ENCODE results near the gene PBRM1.
A peak's percentile ranks its signal among the peaks of the same experiment; 100 is the strongest.
"Not testable (repeated sequence)": the region's sequence is repeated elsewhere in the genome, so short reads cannot be mapped to it uniquely, and the experiment has no call there.

Gene PBRM1

DNA sequence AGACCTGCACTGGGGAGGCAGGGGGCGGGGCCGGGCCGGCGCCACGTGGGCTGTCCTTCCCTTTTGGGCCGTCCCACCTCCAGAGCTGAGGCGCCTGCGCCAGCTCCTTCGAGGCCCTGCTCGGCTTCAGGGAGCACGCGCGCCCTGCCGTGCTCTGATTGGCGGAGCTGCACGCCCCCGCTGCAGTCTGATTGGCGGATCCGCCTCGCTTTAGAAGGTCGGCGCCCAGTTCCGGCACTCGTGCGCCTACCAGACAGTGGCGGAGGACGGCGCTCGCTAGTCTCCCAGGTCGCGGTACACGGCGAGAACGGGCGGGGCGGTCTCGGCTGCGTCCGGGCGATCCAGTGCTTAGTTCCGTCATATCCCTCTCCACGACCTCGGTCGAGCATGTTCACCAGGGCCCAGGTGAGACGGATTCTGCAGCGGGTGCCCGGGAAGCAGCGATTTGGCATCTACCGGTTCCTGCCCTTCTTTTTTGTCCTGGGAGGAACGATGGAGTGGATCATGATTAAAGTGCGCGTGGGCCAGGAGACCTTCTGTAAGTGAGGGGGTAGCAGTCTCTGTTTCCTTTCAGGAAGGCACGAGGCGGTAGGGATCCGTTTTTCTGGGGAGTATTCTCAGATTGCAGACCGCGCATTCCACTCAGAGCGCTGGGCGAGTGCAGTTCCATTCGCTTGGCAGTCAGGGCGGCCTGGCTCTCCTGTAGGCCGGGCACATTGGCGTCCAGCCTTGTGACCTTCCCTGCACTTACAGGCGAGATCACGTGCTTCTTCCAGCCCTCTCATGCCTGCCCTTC lies 149.1 kb downstream of the PBRM1 start, which contains the start of gene UQCC5:
UQCC5 (plus strand) TSS at position 237 of the 796 bp plus-strand sequence; CDS start at position 388, 151 bp downstream.
- peak; percentile 92 for DNase-seq (ENCODE audit: low read depth)

DNA sequence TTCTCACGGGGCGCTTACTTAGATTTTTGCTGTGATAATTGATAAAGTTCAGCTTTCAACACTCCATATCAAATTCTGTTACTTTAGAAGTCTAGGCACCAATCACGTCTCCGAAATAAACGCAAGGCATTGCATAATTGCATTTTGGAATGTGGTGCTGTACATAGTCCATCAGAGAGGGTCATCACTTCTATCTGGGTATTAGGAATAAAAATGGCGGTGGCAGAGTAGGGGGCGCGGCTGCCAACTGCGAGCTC lies 149.7 kb downstream of the PBRM1 start:
- no peak for DNase-seq (ENCODE audit: low read depth)

DNA sequence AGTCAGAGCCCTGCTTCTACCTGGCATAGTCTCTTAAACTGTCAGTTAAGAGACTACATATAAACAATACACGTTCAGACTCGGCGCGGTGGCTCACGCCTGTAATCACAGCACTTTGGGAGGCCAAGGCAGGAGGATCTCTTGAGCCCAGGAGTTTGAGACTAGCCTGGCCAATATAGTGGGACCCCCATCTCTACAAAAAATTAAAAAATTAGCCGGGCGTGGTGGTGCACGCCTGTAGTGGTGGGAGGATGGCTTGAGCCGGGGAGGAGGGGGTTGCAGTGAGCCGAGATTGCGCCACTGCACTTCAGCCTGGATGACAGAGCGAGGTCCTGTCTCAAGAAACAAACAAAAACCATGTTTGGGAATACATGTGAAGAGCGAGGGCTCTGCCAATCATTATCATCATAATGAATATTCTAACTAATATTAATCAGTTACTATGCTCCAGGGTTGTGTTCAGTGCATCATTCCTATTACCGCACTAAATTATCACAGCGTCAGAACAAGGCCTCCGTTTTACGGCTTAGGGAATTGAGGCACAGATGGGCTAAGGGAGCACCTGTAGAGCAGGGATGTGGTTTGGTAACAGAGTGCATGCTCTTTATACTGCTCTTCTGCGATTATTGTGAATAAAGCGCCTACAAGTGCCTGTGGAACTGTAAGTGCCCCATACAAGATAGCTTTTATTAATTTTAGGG lies 150.2 kb downstream of the PBRM1 start:
- DNase-seq (ENCODE audit: low read depth) = no peak

DNA sequence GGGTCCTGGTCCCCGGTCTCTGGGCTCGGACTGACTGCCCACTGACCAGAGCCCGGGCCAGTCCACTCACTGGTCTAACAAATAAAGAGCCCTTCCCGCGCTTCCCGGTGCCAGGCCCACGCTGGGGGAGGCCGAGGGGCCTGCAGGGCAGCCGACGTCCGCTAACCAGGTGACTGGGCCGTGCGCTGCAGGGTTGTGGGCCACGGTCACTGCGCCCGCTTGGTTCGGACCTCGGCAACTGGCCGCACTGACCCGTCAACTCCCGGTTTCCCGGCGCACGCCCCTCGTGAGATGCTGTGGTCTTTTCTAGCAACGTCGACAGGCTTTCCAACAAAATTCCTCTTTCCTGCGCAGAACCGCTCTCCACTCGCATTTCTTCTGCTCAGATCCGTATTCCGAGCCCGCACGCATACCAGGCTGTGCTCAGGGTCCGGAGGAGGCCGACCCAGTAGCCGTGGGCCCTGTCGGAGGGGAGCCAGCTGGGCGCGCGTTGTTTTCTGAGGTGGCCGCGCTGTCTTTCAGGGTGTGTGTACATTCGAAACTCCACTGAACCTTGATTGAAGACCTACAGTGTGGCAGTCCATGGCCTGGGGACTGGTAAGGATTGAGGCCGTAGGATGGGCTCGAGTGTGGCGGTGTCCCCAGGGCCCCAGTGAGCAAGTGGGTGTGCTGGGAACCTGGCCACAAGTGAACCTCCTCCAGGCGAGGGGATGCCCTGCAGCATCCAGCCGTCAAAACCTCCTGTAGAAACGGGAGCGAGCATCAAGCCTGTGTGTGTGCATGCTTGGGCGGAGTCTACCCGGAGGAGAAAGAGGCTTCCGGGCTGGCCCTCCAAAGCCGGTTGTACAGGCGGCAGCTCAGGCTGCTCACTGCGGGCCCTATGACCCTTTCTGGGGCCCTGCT lies 151.2 kb downstream of the PBRM1 start:
- DNase-seq (ENCODE audit: low read depth) = no peak

DNA sequence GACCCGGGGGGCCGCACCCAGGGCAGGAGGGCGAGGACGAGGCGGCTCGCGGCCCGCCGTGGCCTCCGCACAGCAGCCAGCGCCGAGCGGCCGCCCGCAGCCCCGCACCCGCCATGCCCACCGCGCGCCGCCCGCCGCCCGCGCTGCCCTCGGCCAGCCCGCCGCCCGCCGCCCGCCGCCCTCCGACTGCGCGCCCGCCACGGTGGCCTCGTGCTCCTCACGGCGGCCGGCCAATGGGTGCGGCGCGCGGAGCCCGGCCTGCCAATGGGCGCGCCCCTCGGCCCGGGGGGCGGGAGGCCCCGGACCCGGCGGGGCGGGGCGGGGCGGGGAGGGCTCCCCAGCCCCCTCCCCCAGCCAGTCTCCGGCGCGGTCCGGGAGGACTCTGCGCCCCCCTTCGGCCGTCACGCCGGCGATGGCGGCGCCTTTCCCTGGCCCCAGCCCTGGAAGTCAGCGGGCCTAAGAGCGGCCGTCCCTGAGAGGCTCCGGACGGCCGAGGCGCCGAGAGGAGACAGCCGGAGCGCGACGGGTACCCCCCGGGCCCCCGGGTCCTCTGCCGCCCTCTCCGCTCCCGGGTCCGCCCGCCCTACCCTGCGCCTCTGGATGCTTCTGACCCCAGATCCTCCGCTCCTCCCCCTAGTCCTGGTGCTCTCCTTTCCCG lies 152.0 kb downstream of the PBRM1 start, which contains the start of gene NT5DC2:
NT5DC2 (minus strand) TSS at position 235 of the 658 bp plus-strand sequence; CDS start at position 115, 120 bp downstream.
- DNase-seq (ENCODE audit: low read depth) = no peak

DNA sequence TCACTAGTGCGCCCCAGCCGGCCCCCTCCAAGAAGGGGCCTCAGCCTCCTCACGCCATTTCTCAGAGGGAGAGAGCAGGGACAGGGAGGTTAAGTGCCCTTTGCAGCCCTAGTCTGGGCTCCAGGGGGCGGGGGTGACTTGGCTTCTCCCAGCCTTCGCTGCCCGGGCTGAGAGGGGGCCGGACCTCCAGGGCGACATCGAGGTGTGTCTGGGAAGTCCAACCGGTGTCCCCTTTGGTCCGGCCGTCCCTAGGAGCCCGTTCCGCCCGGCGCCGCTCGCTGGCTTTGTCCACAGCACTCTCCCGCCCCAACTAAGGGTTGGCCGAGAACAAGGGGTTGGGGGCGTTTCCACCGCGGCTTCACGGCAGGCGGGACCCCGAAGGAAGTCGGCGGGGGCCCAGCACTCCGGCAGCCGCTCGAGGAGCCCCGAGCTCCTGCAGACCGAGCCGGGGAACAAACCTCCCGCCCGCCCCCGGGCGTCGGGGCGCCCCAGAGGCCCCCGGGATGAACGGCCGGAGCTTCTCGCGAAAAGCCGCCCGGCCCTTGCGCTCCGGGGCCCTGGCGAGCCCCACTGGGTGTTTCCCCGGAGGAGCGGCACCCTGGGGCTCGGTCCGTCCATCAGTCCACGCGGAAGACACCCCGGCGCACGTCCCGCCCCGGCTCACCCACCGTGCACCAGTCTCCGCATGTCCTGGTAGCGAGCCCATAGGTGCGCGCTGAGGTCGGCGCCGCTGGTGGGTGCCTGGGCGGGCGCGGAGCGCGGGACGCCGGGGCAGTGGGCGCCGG lies 152.7 kb downstream of the PBRM1 start:
- no peak for DNase-seq (ENCODE audit: low read depth)

DNA sequence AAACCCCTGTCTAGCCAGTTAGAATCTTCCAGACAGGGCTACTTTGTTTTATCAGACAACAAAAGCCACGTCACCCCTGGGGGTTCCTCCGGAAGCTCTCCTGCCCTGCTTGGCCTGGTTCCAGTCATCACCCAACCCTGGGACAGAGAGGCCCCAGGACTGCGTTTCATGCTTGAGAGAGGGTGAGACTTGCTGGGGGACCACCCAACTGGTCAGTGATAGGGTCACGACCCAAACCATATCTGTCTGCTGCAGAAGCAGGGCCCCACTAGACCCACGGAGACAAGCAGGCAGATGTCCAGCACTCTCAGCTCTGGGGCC lies 153.2 kb downstream of the PBRM1 start:
- no peak for DNase-seq (ENCODE audit: low read depth)

DNA sequence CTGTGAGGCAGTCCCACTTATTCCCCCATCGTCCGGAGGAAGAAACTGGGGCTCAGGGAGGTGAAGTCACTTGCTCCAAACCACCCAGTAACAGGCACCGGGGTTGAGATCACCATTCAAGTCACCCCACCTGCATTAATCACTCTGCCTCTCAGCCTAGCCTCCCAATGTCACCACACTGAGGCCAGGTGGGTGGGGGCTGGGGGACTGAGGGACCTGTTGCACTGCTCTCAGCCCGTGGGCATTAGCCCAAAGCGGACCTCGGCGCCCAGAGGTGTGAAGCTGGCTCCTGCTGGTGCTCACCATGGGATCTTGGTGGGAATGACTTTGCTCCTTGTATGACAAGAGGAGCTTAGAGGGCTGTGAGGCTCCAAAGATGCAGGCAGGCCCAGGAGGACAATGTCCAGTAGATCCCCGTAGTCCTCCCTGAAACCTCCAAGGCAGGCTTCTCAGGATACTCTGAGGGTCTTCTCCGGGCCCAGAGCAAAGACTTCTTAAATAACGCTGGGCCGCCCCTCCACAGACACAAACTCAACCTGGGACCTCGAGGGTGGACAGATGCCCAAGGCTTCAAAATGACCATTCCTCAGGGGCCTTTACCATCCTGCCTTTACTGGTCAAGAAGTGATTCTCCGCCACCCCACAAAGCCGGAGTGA lies 153.7 kb downstream of the PBRM1 start:
- DNase-seq (ENCODE audit: low read depth) = no peak

DNA sequence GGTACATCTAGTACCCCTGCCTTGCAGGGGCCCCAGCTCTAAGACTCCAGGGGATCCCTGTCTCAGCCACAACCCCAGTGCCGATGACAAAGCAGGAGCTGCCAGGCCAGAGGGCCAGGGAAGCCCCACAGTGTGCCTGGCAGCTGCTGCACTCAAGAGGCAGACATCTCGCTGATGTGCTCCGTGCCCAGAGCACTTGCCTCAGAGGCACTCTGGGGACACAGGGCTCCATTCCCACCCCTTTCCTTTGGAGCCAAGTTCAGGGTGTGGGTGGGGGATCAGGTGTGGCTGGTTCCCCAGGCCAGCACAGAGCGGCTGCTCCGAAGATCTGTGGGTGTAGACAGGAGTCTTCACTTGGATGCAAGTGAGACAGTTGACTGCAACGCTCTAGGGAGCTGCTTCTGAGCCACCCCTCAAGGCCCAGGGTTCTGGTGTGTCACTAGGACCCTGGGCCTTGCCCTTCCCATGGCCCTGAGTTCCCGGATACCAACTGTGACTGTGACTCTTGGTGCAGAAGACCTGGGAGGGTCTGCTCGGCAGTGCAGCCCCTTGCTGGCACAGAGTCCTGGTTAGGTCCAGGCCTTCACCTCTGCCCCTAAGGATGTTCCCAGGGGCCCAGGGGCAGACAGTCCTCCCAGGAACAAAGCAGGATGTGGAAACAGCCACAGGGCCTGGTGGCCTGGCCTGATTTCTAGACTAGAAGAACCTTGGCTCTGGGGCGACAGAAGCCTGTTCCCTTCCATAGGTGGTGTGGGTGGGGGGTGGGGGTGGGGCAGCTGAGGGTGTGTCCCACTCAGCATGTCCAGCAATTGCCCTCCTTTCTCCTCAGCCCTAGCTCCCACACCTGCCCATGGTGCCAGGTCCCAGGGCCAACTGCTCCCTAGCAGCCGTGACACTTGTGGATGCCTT lies 154.5 kb downstream of the PBRM1 start:
- DNase-seq (ENCODE audit: low read depth) = no peak

DNA sequence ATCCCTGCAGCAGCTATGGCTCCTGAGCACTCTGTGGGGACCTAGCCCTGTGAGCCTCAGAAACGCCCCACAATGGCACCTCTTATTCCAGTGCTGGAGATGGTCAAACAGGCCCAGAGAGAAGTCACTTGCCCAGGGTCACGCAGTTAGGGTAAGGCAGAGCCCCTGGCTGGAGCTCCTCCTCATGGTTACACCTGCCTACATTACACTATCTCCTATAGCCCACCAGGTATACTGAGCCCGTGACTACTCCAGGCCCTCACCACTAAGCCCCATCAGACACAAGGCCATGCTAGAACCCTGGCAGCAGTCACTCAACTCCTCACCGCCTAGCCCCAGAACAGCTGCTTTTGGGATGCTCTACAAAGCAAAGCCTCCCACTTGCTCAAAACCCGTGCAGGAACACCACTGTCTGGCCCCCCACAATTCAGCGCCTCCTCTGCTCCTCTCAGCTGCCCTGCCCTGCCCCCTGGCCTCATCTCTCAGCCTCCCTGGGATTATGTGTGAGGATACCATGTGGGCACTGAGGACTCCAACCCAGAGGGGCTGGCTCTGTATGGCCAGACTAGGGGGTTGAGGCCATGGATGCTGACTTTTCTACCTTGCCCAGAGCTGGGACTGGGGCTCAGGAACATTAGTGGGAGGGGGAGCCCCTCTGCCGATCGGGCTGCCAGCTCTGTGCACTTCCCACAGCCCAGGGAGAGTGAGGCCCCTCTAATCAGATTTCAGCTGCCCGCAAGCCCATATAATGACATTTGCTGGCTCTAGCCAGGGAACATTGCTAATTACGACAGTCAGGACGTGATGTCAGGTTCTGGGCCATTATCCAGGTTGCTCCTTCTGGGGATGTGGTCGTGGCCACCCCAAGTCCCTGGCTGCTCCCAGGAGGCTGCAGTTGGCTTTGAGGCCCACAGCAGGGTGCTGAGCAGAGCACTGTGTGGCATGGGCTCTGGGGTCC lies 156.1 kb downstream of the PBRM1 start:
- DNase-seq (ENCODE audit: low read depth) = no peak

DNA sequence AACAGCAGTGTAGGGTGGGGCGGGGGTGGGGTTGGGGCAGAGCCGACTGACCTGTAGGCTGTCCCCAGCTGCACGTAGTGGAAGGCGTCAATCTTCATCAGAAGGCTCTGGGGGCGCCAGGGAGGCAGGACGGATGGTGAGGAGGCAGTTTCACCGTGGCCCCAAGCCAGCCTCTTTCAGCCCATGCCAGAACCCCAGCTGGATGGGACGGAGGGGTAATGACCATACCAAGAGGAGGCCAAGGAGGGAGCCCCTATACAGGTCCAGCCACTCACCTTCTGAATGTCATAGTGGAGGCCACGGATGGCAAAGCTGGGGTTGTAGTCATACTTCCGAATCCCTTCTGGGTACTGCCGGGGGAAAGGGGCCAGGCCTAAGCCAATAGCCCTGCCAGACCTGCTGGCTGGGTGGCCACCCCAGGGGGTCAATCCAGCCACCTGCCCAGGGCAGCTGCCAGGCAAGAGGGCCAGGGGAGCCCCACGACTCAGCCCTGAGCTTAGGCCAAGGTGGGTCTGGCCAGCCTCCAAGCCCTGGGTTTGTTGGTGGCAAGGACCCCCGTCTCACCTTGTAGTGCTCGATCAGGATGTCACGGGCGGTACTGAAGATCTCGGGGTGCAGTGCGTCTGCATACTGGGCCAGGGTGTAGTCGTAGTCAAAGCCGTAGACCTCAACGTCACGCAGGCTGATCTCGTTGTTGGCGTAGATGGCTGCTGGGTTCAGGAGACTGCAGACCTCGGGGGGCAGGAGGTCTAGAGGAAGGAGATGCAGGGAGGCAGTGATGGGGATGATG lies 156.9 kb downstream of the PBRM1 start:
- no peak for DNase-seq (ENCODE audit: low read depth)

DNA sequence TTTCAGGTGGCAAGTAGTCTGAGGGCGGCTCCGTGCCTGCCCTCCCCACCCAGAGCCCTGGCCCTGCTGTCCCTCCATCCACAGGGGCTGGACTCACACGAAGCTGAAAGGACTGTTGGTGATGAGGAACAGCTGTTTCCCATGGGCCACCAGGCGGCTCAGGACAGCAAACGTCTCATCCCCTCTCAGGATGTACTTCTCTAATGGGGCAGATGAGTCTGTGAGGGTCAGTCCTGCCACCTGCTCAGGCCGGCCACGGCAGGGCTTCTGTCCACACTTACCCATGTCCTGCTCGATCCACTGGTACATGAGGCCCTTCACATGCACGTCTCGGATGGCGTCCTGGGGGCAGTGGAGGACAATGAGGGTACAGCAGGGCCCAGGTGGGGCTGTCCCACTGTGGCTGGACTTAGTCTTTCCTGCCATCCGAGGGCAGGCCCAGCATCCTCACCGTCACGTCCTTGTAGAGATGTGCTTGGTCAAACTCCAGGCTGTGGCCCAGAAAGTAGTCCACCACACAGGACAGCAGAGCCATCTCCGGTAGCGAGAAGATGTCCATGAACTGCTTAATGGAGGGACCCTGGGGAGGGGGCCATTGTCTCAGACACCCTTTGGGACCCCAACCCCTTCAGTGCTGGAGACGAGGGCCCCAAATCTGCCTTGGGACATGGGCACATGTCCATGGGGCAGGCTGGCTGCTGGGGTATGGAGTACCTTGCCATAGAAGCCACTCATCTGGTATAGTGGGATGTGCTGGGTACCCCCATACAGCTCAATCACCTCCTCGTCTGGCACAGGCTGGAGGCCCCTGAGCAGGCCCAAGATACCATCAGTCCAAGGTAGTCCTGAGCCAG lies 157.8 kb downstream of the PBRM1 start:
- DNase-seq (ENCODE audit: low read depth) = no peak

DNA sequence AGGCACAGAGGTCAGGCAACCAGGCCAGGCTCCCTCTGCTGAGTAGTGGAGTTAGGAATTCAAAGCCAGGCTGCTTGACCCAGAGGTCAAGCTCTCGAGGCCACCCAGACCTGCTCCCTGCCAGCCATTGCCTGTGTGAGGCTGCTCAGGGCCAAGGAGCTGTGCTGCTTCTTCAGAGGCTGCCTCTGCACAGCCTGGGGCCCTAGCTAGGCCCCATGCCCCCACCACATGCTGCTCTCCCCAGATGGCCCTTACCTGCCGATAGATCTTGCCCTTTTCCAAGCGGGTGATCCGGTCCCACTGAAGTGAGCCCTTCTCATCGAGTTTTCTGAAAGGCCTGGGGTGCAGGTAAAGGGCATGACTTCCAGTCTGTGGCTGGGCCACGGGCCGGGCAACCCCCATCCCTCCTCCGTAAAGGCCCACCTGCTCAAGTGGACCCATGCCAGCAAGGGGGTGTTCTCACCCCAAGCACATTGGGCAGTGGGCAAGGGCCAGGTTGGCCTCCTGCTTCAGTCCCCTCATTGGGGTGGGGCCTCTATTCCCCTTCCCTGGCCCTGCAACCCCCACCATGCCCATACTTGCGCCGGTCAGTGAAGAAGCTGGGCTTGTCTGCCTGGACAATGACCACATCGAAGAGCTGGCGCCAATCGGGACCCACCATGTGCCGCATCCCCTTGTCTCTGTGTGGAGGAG lies 158.5 kb downstream of the PBRM1 start:
- no peak for DNase-seq (ENCODE audit: low read depth)

DNA sequence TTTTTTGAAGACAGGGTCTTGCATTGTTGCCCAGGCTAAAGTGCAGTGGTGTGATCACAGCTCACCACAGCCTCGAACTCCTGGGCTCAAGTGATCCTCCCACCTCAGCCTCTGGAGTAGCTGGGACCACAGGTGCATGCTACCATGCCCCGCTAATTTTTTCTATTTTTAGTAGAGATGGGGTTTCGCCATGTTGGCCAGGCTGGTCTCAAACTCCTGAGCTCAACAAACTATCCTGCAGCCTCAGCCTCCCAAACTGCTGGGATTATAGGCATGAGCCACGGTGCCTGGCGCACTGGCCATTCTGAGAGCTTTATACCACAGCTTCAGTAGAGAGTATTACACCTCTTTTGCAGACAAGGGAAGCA lies 159.1 kb downstream of the PBRM1 start:
- DNase-seq (ENCODE audit: low read depth) = not testable (repeated sequence)

DNA sequence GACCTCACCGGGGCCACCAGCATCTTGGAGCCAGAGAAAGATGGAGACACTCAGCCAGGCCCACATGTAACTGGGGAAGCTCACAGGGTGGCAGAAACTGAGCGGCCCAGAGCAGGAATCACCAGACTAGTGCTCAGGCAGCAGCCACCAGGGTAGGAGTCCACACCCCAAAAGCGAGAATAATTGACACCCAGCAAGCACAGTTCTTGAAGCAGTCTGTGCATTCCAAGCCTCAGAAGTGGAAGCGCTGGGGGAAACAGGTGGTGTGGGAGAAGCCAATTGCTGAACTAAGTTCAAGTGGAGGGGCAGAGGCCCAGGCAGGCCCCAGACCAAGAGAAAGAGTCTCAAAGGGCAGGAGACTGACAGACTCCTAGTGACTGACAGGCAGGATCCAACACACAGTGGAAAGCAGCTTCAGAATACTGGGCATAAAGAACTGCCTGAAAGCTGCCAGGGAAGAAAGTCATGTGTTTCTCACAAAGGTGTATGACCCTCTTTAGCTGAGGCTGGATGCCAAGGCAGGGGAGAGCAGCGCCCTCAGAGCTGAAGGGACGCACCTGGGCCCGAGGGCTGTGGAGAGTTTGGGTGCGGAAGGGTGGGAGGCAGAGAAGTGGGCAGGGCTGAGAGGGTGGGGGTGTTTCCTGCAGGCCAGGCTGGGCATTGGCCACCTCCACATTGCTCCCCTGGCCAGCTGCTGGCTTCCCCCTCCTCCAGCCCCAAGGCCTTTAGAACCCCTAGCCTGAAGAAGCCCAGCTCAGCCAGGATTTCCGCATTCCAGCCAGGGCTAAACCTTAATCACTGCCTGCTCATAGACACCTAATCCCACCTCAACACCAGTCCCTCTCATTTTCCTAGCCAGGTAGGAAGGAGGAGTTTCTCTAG lies 159.8 kb downstream of the PBRM1 start:
- DNase-seq (ENCODE audit: low read depth) = no peak

Data from HS-27A (cell line).